Pulmonary artery endothelial cell (primary cell): ENCODE measurements around the gene CAMK1G. TPM values are rescaled to one million over a fixed set of nuclear protein-coding genes. Genes with fewer than 3 reads are reported as not detected.

Source experiments
- DNase-seq: peaks from one replicate; pipeline ENCODE4 v3.0.0-alpha.2; 2011; ENCODE audit warnings: low read depth, low spot score
- total RNA-seq: library from RNA; depleted of rRNA; stranded (reverse); fragments of >200 nt; gene quantifications from 2 replicates; pipeline ENCODE4 v1.2.3, GENCODE V29; 2014

The CAMK1G gene
- total RNA-seq, 1 donor from 2014 or later, result not detected

DNA sequence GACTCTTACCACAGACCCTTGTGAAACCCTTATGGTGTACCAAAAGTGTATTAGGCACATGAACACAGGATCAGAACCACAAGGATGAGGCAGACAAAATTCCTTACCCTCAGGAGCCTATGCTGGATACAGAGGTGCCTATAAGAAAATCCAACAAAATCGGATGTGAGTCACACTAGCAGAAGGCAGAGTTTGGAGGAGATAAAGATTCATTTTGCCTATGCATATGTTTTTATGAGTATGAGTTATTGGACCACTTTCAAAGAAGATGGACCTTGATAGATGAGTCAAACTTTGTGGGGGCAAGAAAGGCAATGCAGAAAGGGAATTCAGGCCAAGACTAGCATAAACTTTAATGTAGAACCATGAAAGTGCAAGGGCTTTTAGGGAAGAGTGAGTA lies 17.0 kb downstream of the CAMK1G start:
- DNase-seq, result no peak

DNA sequence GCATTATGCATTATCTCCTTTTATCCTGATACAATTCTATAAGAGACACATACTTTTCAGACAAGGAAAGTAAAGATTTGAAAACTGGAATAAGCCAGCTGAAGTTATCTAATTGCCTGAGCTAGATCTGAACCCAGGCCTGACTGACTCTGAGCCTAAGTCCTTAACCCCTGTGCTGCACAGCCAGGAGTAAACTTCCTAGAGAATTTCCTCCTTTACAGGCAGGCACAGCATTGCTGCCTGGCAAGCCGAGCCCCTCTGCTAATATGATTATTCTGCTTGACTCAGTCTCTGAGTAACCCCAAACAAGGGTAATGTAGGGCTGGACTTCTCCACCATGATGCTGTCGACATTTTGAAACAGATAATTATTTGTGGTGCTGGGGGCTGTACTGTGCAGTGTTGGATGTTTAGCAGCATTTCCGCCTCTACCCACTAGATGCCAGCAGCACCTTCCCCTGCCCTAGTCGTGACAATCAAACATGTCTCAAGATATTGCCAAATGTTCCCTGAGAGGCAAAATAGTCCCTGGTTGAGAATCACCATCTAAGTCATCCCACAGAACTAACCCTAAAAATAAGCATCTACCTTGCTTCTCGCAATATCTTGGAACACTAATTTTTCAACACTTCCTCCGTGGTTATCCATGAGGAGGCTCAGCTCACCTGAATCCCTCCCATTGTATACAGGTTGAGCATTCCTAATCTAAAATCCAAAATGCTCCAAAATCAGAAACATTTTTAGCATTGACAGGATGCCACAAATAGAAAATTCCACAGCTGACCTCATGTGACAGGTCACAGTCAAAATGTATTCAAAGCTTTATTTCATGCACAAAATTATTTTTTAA lies 18.5 kb downstream of the CAMK1G start:
- DNase-seq, result no peak

DNA sequence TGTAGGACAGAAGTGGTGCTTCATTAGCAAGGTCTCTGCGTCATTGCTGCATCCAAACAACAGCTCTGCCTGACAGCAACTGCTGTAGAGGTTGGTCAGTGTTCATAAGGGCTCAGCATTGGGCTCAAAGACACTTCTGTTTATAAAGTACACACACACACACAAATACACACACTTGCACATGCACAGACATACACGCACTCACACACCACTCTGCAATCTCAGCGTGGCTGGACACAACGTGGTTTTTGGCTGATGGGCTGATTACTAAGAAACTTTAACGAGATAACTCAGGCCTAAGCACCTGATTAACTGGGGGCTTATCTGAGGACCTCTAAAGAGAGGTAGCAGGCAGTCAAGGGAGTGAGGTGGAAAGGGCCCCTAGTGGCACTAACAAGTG lies 20.4 kb downstream of the CAMK1G start:
- no peak for DNase-seq

DNA sequence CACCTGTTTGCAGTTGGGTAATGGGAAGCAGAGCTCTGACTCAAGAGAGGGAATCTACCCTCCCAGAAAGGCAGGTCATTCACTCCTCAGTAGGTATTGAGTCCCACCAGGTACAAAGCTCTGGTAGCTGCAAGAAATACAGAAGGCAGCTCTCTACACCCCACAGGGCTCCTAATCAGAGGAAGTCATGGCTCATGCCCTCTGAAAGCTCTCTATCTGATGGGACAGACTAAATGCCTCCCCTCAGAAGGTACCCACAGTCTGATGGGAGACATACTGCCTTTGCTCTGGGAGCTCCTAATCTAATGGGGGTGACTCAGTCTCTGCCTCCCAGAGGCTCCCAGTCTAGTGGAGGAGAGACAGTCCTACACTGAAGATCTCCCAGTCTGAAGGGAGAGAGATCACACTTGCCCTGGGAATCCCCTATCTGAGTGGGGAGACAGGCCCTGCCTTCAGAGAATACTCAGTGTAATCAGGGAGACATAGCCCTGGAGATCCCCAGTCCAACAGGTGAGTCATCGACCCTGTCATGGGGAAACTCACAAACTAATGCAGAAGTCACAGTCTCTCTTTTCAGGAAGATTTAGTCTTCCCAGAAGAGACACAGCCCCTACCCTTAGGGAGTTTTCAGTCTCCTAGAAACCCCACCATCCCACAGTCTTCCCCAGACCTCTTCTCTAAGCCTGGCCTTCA lies 23.7 kb downstream of the CAMK1G start:
- DNase-seq, result no peak

GRCh38 chr1:209607795-209608178 lies 24.3 kb downstream of the CAMK1G start:
- DNase-seq, result no peak

- no peak for DNase-seq
Observed at GRCh38 chr1:209609041-209609790, 25.7 kb downstream of the CAMK1G start.

DNA sequence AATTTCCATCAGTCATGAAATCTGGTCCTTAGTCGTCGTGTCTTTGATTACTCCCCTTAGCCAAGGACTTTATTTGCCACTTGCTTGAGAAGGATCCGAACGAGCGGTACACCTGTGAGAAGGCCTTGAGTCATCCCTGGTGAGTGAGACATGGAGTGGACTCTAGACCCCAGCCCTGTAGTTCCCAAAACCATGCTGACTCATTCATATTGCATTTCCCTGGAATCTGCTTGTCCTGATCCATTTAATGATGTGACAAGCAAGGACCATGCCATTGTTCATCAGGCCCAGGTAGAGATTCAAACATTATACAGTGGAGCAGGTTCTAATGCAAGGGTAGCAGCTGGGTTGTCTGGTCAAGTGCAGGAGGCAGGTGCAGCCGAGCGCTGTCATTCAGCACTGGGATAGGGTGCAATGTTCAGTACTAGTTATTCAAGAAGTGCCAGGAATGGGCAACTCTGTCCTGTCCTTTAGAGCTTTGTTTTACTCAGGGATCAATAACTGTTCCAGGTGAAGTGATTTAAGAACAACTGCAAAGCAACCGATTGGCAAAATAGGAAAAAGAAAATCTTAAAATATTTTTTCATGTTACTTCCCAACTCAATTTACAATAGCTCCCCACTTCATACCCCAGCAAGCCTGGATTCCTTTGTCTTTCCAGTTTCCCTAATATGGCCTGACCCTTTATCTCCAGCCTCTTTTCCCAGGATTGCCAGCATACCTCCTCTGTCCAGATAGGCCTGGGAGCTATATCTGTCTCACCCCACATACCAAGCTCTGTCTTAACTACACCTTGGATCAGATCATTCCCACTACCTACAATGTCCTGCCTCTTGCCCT lies 26.5 kb downstream of the CAMK1G start:
- no peak for DNase-seq

- no peak for DNase-seq
Observed at GRCh38 chr1:209610631-209610905, 27.1 kb downstream of the CAMK1G start.

GRCh38 chr1:209611771-209612570 lies 28.5 kb downstream of the CAMK1G start:
- no peak for DNase-seq

- DNase-seq, result no peak
Observed at GRCh38 chr1:209612646-209613399, 29.3 kb downstream of the CAMK1G start.

GRCh38 chr1:209613400-209614150 lies 30.1 kb downstream of the CAMK1G start:
- no peak for DNase-seq

GRCh38 chr1:209614151-209614420 lies 30.6 kb downstream of the CAMK1G start:
- DNase-seq, result no peak

DNA sequence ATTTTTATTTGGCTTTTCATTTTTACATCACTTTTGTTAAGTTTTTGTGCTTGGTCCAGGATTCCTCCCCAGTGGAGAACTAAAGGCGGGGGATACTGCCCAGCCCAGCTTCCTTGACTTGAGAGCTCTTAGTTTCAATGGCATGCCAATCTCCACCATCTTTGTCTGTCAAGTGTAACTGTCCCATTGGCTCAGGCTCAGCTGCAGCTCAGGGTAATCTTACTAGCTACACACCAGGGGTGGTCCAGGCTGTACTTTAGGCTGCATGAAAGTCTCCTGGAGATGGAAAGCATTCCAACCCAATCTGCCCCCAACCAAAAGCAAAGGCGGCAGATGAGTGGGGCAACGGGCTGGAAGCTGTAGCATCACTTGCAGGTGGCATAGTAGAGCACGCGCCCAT lies 31.4 kb downstream of the CAMK1G start:
- no peak for DNase-seq

DNA sequence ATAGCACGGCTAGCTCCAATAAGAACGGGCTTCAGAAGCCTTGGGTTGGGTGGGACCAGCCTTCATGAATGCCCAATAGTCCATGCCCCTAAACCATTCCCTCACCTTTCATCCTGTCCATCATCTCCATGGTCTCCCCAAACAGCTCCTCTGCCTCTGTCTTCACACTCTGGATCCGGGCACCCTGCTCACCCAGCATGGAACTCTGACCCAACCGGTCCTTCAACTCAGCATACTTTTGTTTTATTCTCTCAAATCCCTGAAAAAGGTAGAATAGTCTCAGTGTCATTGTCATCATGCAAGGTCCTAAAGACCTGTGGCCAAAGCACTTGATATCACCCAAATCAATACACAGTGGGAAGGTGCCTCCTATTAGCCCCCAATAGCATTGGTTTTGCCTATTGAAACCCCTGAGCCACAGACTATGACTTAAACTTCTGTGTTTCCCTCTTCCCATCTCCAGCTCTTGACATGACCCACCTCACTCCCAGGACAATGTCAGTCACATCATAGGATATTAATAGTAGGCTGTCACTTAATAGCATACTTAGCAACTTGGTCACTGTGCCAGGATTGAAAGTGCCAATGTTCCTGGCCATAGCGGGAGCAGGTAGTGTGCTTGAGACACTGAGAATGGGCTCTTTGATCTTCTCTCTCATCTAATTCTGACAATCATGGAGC lies 33.0 kb downstream of the CAMK1G start:
- no peak for DNase-seq

GRCh38 chr1:209617047-209617673 lies 33.6 kb downstream of the CAMK1G start:
- no peak for DNase-seq

GRCh38 chr1:209617755-209618154 lies 34.2 kb downstream of the CAMK1G start:
- DNase-seq, result no peak

DNA sequence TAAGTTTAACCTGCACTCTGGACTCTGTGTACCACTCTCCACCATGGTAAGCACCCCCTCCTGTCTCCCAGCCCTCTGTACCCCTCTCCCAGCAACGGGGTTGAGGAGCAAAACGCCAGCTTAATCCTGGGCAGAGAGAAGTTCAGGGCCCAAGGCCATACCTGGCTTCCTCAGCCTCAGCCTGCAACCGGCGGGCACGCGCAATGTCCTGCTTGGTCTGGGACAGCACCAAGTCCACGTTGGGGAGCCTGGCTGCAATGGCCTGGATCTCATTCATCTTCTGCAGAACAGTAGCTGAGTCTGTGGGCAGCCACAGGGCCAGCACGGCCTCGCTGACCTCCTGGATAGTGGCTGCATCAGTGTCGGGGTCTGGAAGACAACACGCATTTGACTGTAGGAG lies 34.8 kb downstream of the CAMK1G start:
- DNase-seq, result no peak

DNA sequence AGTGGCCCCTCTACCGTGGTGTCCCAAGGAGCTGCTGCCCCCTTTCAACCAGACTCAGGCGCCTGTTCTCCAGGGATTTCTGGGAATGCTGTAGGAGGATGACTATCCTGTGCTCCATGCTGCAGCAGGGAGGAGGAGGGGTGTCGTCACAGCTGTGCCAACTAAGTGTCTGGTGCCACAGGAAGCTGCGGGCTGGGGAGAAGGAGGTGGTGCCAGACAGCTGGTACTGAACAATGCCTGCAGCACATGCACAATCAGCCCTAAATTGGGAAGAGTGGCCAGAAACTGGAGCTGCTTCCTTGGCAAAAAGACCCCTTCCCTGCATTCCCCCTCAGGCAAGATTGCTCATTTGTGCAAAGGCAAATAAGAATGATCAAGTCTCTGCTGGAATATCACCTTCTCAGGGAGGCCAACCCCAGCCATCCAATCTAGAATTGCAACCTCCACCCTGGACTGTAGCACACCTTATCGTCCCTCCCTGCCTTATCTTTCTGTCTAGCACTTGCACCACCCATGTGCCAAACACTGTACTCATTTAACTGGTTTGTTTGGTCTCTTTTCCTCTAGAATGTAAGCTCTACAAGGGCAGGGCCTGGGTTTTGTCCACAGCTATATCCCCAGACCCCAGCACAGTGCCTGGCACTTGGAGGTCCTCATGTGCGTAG lies 35.4 kb downstream of the CAMK1G start:
- DNase-seq, result no peak
